Lower leg skin (tissue), 3 donors: ENCODE results near the gene RIT1.

Experiments
- POLR2A ChIP-seq, 2 donors: fragments of 450-650 bp; IDR thresholded peaks; one replicate each; pipeline ENCODE4 v1.6.1; 2016 to 2017; ENCODE audit warnings: antibody characterized with exemption in 2 of 2, mild to moderate bottlenecking in 1 of 2, moderate library complexity in 1 of 2
- TF ChIP-seq, protein P1 (sequence below), 3 donors: fragments of 450-650 bp; IDR thresholded peaks; one replicate each; pipeline ENCODE4 v1.5.1; 2016; ENCODE audit warnings: antibody characterized with exemption in 3 of 3, mild to moderate bottlenecking in 3 of 3, moderate library complexity in 2 of 3

GRCh38 chr1:155847823-155848529 is 63.2 kb downstream of the RIT1 start:
- TF ChIP-seq, protein P1, sequence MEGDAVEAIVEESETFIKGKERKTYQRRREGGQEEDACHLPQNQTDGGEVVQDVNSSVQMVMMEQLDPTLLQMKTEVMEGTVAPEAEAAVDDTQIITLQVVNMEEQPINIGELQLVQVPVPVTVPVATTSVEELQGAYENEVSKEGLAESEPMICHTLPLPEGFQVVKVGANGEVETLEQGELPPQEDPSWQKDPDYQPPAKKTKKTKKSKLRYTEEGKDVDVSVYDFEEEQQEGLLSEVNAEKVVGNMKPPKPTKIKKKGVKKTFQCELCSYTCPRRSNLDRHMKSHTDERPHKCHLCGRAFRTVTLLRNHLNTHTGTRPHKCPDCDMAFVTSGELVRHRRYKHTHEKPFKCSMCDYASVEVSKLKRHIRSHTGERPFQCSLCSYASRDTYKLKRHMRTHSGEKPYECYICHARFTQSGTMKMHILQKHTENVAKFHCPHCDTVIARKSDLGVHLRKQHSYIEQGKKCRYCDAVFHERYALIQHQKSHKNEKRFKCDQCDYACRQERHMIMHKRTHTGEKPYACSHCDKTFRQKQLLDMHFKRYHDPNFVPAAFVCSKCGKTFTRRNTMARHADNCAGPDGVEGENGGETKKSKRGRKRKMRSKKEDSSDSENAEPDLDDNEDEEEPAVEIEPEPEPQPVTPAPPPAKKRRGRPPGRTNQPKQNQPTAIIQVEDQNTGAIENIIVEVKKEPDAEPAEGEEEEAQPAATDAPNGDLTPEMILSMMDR (IDR thresholded peaks at IDR 0.05) = no peak
- no peak for TF ChIP-seq POLR2A (IDR thresholded peaks at IDR 0.05)
